Vagina (tissue), 2 donors: ENCODE measurements around the gene PAQR7. TPM values are rescaled to one million over a fixed set of nuclear protein-coding genes. Genes with fewer than 3 reads are reported as not detected.
"Not testable (repeated sequence)": the region's sequence is repeated elsewhere in the genome, so short reads cannot be mapped to it uniquely, and the experiment has no call there.

Experiments
- DNase-seq, 2 donors: peaks; one replicate each; pipeline ENCODE4 v3.0.0-alpha.2; 2017; ENCODE audit errors: extremely low spot score in 2 of 2
- H3K27ac ChIP-seq: fragments of 200-600 bp; sonication (generic); one replicate; pipeline ENCODE4 v1.5.1; 2019
- H3K27me3 ChIP-seq: fragments of 200-600 bp; sonication (generic); one replicate; pipeline ENCODE4 v1.5.1; 2019
- H3K36me3 ChIP-seq, 2 donors: fragments of 200-600 bp; sonication (generic); one replicate each; pipeline ENCODE4 v1.5.1; 2017 to 2019
- H3K4me1 ChIP-seq: fragments of 200-600 bp; sonication (generic); one replicate; pipeline ENCODE4 v1.5.1; 2019
- H3K4me3 ChIP-seq, 2 donors: fragments of 200-600 bp; sonication (generic); 1 replicate in 1 of 2; 2 replicates in 1 of 2; pipeline ENCODE4 v1.5.1; 2016 to 2019
- H3K9me3 ChIP-seq: fragments of 200-600 bp; sonication (generic); one replicate; pipeline ENCODE4 v1.5.1; 2019
- POLR2A ChIP-seq, 2 donors: fragments of 450-650 bp; IDR thresholded peaks; one replicate each; pipeline ENCODE4 v1.6.1; 2017; ENCODE audit warnings: antibody characterized with exemption in 2 of 2, mild to moderate bottlenecking in 2 of 2, moderate library complexity in 2 of 2
- POLR2AphosphoS5 ChIP-seq, 2 donors: sonication (generic); formaldehyde crosslinking; IDR thresholded peaks; one replicate each; pipeline ENCODE4 v1.9.0; 2017; ENCODE audit warnings: antibody characterized with exemption in 2 of 2, mild to moderate bottlenecking in 2 of 2, low read depth in 1 of 2; ENCODE audit not compliant: insufficient read depth in 1 of 2
- intact Hi-C: fragments of 100-400 bp; cut with DNase I; formaldehyde crosslinking; loops from one replicate; pipeline ENCODE4 v1.15.1; 2023
- total RNA-seq: library from RNA; depleted of rRNA; stranded (reverse); fragments of >200 nt; gene quantifications from one replicate; pipeline ENCODE4 v1.2.3, GENCODE V29; 2016
- TF ChIP-seq, protein P1 (sequence below), 3 experiments: fragments of 450-650 bp in 2 of 3; fragments of 200-600 bp in 1 of 3; sonication (generic) in 1 of 3; IDR thresholded peaks; one replicate each; pipeline ENCODE4 v1.5.1; 2017 to 2019; ENCODE audit warnings: antibody characterized with exemption in 3 of 3, mild to moderate bottlenecking in 2 of 3, moderate library complexity in 2 of 3

The PAQR7 gene
- total RNA-seq, 1 donor from 2014 or later, result 7.1 TPM

DNA sequence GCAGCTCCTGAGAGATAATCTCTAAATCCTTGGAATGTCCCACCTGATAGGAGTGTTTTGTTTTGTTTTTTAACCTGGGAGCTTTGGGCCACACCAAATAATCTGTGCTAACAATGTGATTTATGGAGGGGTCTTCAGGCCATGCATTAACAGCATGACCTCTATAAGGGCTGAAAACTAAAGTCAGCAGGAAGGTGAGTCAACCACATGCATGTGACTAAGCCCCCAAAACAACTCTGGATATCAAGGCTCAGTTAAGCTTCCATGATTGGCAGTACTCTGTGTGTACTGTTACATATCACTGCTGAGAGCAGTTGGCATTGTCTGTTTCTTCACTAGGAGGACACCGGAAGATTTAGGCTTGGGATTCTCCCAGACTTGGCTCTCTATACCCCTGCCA is 27.0 kb downstream of the PAQR7 start:
- H3K27me3 ChIP-seq, result no peaks in the 10 kb centered on the region
- H3K36me3 ChIP-seq, result no peaks in the 10 kb centered on the region
- no peaks in the 10 kb centered on the region for H3K4me1 ChIP-seq
- H3K4me3 ChIP-seq, result no peak overlapping the region
- TF ChIP-seq, protein P1, sequence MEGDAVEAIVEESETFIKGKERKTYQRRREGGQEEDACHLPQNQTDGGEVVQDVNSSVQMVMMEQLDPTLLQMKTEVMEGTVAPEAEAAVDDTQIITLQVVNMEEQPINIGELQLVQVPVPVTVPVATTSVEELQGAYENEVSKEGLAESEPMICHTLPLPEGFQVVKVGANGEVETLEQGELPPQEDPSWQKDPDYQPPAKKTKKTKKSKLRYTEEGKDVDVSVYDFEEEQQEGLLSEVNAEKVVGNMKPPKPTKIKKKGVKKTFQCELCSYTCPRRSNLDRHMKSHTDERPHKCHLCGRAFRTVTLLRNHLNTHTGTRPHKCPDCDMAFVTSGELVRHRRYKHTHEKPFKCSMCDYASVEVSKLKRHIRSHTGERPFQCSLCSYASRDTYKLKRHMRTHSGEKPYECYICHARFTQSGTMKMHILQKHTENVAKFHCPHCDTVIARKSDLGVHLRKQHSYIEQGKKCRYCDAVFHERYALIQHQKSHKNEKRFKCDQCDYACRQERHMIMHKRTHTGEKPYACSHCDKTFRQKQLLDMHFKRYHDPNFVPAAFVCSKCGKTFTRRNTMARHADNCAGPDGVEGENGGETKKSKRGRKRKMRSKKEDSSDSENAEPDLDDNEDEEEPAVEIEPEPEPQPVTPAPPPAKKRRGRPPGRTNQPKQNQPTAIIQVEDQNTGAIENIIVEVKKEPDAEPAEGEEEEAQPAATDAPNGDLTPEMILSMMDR (IDR thresholded peaks at IDR 0.05), result no peak
- no peak for TF ChIP-seq POLR2A (IDR thresholded peaks at IDR 0.05)
- no peak for TF ChIP-seq POLR2AphosphoS5 (IDR thresholded peaks at IDR 0.05; ENCODE audit: insufficient read depth in 1 of 2, low read depth in 1 of 2)
- no peak overlapping the region for H3K27ac ChIP-seq
- intact Hi-C loops, result no loop called here
- no peaks in the 10 kb centered on the region for H3K9me3 ChIP-seq
- DNase-seq, result no peak

DNA sequence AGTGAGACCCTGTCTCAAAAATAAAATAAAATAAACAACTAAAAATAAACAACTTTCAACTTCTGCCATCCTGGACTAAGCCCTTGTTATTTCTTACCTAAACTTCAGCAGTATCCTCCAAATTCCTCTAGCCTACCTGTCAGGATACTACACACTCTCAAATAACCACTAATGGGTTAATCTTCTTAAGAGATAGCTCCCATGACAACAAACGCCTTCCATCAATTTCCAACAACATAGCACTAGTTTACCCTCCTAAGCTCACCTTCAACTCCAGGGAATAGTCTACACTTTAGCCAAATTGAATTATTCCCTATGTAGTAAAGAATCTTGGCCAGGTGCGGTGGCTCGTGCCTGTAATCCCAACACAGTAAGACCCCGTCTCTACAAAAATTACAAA is 27.6 kb downstream of the PAQR7 start:
- H3K36me3 ChIP-seq, result no peaks in the 10 kb centered on the region

DNA sequence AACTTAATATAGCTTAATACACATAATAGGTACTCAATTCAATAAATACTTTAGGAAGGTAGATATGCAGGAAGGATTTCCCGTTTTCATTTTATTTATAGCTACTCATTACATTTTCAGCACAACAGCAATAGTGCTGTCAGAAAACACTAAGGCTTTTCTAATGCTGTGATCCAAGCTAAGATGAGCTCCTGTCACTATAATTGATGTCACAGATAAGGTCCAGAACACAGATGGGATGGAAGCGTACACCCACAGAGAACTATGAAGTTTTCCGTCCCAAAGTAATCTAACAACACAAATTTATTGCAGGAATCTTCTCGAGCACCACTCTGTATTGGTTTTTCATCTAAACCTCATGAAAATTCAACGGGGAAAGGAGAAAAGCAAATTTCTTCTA is 29.8 kb downstream of the PAQR7 start:
- no peak for DNase-seq
- Histone ChIP-seq H3K4me3 (no peak overlapping the region), H3K9me3 (no peaks in the 10 kb centered on the region), H3K27ac (no peak overlapping the region), H3K36me3 (no peaks in the 10 kb centered on the region), H3K4me1 (no peaks in the 10 kb centered on the region), H3K27me3 (no peaks in the 10 kb centered on the region)
- TF ChIP-seq POLR2A (IDR thresholded peaks at IDR 0.05) (no peak), POLR2AphosphoS5 (IDR thresholded peaks at IDR 0.05; ENCODE audit: insufficient read depth in 1 of 2, low read depth in 1 of 2) (no peak)
- TF ChIP-seq, protein P1 (IDR thresholded peaks at IDR 0.05), result no peak
- intact Hi-C loops, result no loop called here

More for the DNA sequence above, 27.6 kb downstream of the PAQR7 start:
- no peak overlapping the region for H3K4me3 ChIP-seq
- H3K9me3 ChIP-seq, result no peaks in the 10 kb centered on the region
- no peaks in the 10 kb centered on the region for H3K27me3 ChIP-seq
- H3K4me1 ChIP-seq, result no peaks in the 10 kb centered on the region
- H3K27ac ChIP-seq, result no peak overlapping the region
- no peak for DNase-seq
- intact Hi-C loops, result no loop called here
- TF ChIP-seq, protein P1 (IDR thresholded peaks at IDR 0.05), result no peak
- no peak for TF ChIP-seq POLR2A (IDR thresholded peaks at IDR 0.05)

DNA sequence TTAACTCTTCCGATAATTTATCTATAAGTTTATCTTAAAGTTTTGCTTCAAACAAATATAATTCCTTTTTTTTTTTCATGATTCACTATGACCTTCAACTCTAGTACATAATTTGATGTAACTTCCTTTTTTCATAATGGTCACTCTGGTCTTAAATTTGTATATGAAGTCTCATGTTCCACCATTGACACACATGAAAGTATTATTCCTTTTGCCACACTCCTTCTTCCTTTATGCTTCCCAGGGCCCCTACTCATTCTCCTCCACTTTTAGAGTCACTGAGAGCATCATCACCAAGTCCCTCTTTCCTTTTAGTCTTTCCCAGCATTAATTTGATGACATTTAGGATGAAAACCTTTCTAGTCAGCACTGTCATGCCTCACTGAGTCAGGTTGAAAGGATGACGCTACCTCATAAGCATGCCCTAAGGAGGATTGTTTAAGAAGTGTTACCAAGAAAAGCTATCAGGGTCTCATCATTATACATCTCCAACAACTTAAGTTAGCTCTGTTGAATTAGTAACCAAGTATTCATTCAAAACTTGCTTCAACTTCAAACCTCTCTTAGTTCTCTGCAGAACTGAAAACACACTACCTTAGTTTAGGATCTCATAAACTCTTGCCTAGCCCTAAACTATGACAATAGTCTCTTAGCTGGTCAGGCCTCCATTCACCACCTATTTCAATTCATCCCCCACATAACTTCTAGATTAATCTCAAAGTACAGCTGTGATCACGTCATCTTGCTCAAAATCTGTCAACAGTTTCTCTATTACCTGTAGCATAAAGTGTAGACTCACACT is 30.8 kb downstream of the PAQR7 start:
- Histone ChIP-seq H3K36me3 (no peaks in the 10 kb centered on the region), H3K4me3 (no peak overlapping the region), H3K4me1 (no peaks in the 10 kb centered on the region), H3K27ac (no peak overlapping the region), H3K27me3 (no peaks in the 10 kb centered on the region), H3K9me3 (no peaks in the 10 kb centered on the region)
- TF ChIP-seq, protein P1 (IDR thresholded peaks at IDR 0.05), result no peak
- TF ChIP-seq POLR2A (IDR thresholded peaks at IDR 0.05) (no peak), POLR2AphosphoS5 (IDR thresholded peaks at IDR 0.05; ENCODE audit: insufficient read depth in 1 of 2, low read depth in 1 of 2) (no peak)
- intact Hi-C loops, result no loop called here
- no peak for DNase-seq

DNA sequence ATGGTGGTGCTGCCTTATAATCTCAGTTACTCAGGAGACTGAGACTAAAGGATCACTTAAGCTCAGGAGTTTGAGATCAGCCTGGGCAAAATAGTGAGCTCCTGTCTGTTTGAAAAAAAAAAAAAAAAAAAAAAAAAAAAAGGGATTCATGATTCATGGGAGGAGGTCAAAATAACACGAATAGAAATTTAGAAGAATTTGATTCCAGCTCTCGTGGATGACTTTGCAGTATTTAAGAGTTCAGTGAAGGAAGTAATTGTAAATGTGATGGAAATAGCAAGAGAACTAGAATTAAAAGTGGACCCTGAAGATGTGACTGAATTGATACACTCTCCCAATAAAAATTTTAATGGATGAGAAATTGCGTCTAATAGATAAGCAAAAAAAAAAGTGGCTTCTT is 32.0 kb downstream of the PAQR7 start:
- no peak overlapping the region for H3K27ac ChIP-seq
- no peak for DNase-seq
- intact Hi-C loops, result no loop called here
- no peaks in the 10 kb centered on the region for H3K4me1 ChIP-seq
- no peaks in the 10 kb centered on the region for H3K36me3 ChIP-seq
- TF ChIP-seq POLR2AphosphoS5 (IDR thresholded peaks at IDR 0.05; ENCODE audit: insufficient read depth in 1 of 2, low read depth in 1 of 2) (no peak), POLR2A (IDR thresholded peaks at IDR 0.05) (no peak)
- TF ChIP-seq, protein P1 (IDR thresholded peaks at IDR 0.05), result no peak
- no peaks in the 10 kb centered on the region for H3K9me3 ChIP-seq
- H3K27me3 ChIP-seq, result no peaks in the 10 kb centered on the region
- H3K4me3 ChIP-seq, result no peak overlapping the region

DNA sequence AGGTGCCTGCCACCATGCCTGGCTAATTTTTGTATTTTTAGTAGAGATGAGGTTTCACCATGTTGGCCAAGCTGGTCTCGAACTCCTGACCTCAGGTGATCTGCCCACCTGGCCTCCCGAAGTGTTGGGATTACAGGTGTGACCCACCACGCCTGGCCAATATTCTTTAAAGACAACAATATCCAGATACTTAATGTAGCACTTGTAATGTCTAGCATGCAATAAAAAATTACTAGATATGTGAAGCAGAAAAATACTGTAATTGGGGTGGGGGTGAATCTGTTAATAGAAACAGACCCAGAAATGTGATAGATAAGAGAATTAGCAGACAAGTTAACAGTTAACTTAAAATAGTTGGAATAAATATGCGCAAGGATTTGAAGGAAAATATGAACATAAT is 35.7 kb downstream of the PAQR7 start:
- H3K27ac ChIP-seq, H3K36me3 ChIP-seq, intact Hi-C loops, H3K4me1 ChIP-seq, H3K27me3 ChIP-seq, H3K9me3 ChIP-seq, H3K4me3 ChIP-seq, DNase-seq: not testable (repeated sequence)
